HG02840 (cell line): ENCODE data around the gene TAS2R41.

Experiments used
- ATAC-seq: cut with Tn5 transposase; IDR thresholded peaks from one replicate; pipeline ENCODE4 v1.9.1; 2021; ENCODE audit warnings: mild to moderate bottlenecking, moderate library complexity, moderate number of reproducible peaks; ENCODE audit not compliant: unreplicated experiment, low FRiP score

The TAS2R41 gene

GRCh38 chr7:143492043-143492471, 14.4 kb downstream of the TAS2R41 start:
- no peak for ATAC-seq

GRCh38 chr7:143492799-143493739, 15.4 kb downstream of the TAS2R41 start:
- no peak for ATAC-seq

GRCh38 chr7:143493751-143494150, 16.1 kb downstream of the TAS2R41 start:
- no peak for ATAC-seq

GRCh38 chr7:143494622-143495021, 16.9 kb downstream of the TAS2R41 start:
- ATAC-seq: no peak

GRCh38 chr7:143495851-143496250, 18.2 kb downstream of the TAS2R41 start:
- no peak for ATAC-seq

GRCh38 chr7:143496263-143496662, 18.6 kb downstream of the TAS2R41 start:
- ATAC-seq: no peak

GRCh38 chr7:143497008-143497795, 19.5 kb downstream of the TAS2R41 start:
- no peak for ATAC-seq

GRCh38 chr7:143499246-143499645, 21.6 kb downstream of the TAS2R41 start:
- ATAC-seq: no peak

GRCh38 chr7:143499743-143500348, 22.2 kb downstream of the TAS2R41 start:
- ATAC-seq: no peak

GRCh38 chr7:143503261-143503660, 25.6 kb downstream of the TAS2R41 start:
- no peak for ATAC-seq

GRCh38 chr7:143504215-143504936, 26.7 kb downstream of the TAS2R41 start:
- ATAC-seq: no peak

GRCh38 chr7:143504937-143505297, 27.2 kb downstream of the TAS2R41 start:
- ATAC-seq: no peak

- no peak for ATAC-seq
Measured at GRCh38 chr7:143505838-143506237, 28.2 kb downstream of the TAS2R41 start.

GRCh38 chr7:143507094-143507518, 29.4 kb downstream of the TAS2R41 start:
- ATAC-seq: no peak

- no peak for ATAC-seq
Measured at GRCh38 chr7:143507534-143508055, 29.9 kb downstream of the TAS2R41 start.

GRCh38 chr7:143510854-143511592, 33.4 kb downstream of the TAS2R41 start:
- no peak for ATAC-seq

- ATAC-seq: no peak
Measured at GRCh38 chr7:143511593-143512047, 33.9 kb downstream of the TAS2R41 start.

- no peak for ATAC-seq
Measured at GRCh38 chr7:143512488-143513340, 35.0 kb downstream of the TAS2R41 start.
